Psoas muscle (tissue), 8 donors: Measurements from ENCODE around the gene PHF1. TPM values are rescaled to one million over a fixed set of nuclear protein-coding genes. Genes with fewer than 3 reads are reported as not detected.

Experiments
- ATAC-seq, 4 donors: fragments of 200-7000 bp; cut with Tn5 transposase; one replicate each; pipeline ENCODE4 v1.9.1; 2020; ENCODE audit warnings: moderate library complexity in 3 of 4, mild to moderate bottlenecking in 2 of 4
- DNase-seq, 2 donors: peaks; one replicate each; pipeline ENCODE4 v3.0.0-alpha.2; 2020
- H3K27ac ChIP-seq: fragments of 200-600 bp; one replicate; pipeline ENCODE4 v1.8.0; 2022
- H3K27me3 ChIP-seq, 3 donors: fragments of 200-600 bp in 1 of 3; one replicate each; pipeline versions ENCODE4 v1.6.1 to v1.8.0; 2013 to 2022; ENCODE audit warnings: low read length in 2 of 3, mild to moderate bottlenecking in 2 of 3, moderate library complexity in 1 of 3; ENCODE audit not compliant: insufficient read depth in 3 of 3
- H3K36me3 ChIP-seq, 2 donors: fragments of 200-600 bp in 1 of 2; one replicate each; pipeline versions ENCODE4 v1.6.1 to v1.8.0; 2013 to 2022; ENCODE audit warnings: low read depth in 1 of 2, mild to moderate bottlenecking in 1 of 2, moderate library complexity in 1 of 2; ENCODE audit not compliant: insufficient read depth in 1 of 2
- H3K4me1 ChIP-seq: fragments of 200-600 bp; one replicate; pipeline ENCODE4 v1.8.0; 2022
- H3K4me3 ChIP-seq: fragments of 200-600 bp; one replicate; pipeline ENCODE4 v1.8.0; 2022; ENCODE audit warnings: mild to moderate bottlenecking
- H3K9me3 ChIP-seq: fragments of 200-600 bp; one replicate; pipeline ENCODE4 v1.8.0; 2022
- CTCF ChIP-seq: fragments of 200-600 bp; IDR thresholded peaks from one replicate; pipeline ENCODE4 v1.8.0; 2022; ENCODE audit warnings: antibody characterized with exemption
- WGBS, 3 donors: extraction: QIAGEN DNeasy Blood & Tissue Kit; methylation state at CpG; one replicate each; pipeline versions ENCODE4 v1.1.6 to v1.1.7; 2013; 5-methylcytosine and 5-hydroxymethylcytosine counted together
- intact Hi-C, 2 donors: fragments of 100-400 bp; cut with DNase I; formaldehyde crosslinking; loops; one replicate each; pipeline versions ENCODE4 v1.11.0 to v1.14.2; 2022
- polyA plus RNA-seq, 3 donors: library from polyadenylated mRNA; stranded (reverse); fragments of 200-250 nt; gene quantifications; one replicate each; pipeline ENCODE4 v1.2.3, GENCODE V29; 2013
- total RNA-seq, 4 donors: library from RNA; stranded (reverse); fragmentation: NEBNext Ultra II Directional in 2 of 4; extraction: Animal tissue kit (Norgen Biotek cat#: 25700) in 2 of 4; gene quantifications; one replicate each; pipeline versions ENCODE4 v1.2.1 to v1.2.4, GENCODE V29; 2021 to 2023
- donor health status: healthy with polysubstance abuse.
- donor health status: DM: no; HTN: no; CAD: no; lungs with moderate emphysema.
- donor health status: Bipolar disorder and iron deficiency.
- donor health status: healthy.
- donor health status: DM: yes; HTN: yes; CAD: no.
- donor health status: DM: no; HTN: no; CAD: no.
- donor health status: DM: no; HTN: no; CAD: no.
- donor health status: DM: yes; HTN: yes; CAD: no.

The PHF1 gene
- total and polyA plus RNA-seq, 7 donors, result 40.5 to 84.8 (median 57.5) TPM

GRCh38 chr6:33442283-33442682 lies 31.5 kb downstream of the PHF1 start:
- no peak for ATAC-seq
- WGBS, 3 donors, result 86 to 93% (median 88%) methylated on average over 8 of the region's 8 CpGs
- TF ChIP-seq CTCF, result no peak
- no peaks in the 10 kb centered on the region for H3K9me3 ChIP-seq
- no peak overlapping the region for H3K27ac ChIP-seq
- DNase-seq, result no peak
- no peak overlapping the region for H3K4me3 ChIP-seq
- peaks cover 0 to 19% of the 10 kb centered on the region in 2 donors for H3K36me3 ChIP-seq
- no peaks in the 10 kb centered on the region for H3K4me1 ChIP-seq
- intact Hi-C loops, result no loop called here
- H3K27me3 ChIP-seq, result no peaks in the 10 kb centered on the region

- Histone ChIP-seq H3K4me1 (no peaks in the 10 kb centered on the region), H3K27ac (no peak overlapping the region), H3K27me3 (no peaks in the 10 kb centered on the region), H3K9me3 (no peaks in the 10 kb centered on the region), H3K4me3 (no peak overlapping the region), H3K36me3 (peaks cover 0 to 13% of the 10 kb centered on the region in 2 donors)
- intact Hi-C loops, result no loop called here
- WGBS, 3 donors, result 86 to 93% (median 93%) methylated on average over 16 to 17 of the region's 17 CpGs
- TF ChIP-seq CTCF, result no peak
- no peak for ATAC-seq
- DNase-seq, result no peak
Measured at GRCh38 chr6:33443025-33443424, 32.2 kb downstream of the PHF1 start.

- H3K9me3 ChIP-seq, result no peaks in the 10 kb centered on the region
- H3K4me3 ChIP-seq, result no peak overlapping the region
- no peaks in the 10 kb centered on the region for H3K27me3 ChIP-seq
- no peak for TF ChIP-seq CTCF
- ATAC-seq (no peak), DNase-seq (no peak)
- no peaks in the 10 kb centered on the region for H3K4me1 ChIP-seq
- 86 to 90% (median 89%) methylated on average over 18 of the region's 18 CpGs for WGBS, 3 donors
- H3K27ac ChIP-seq, result no peak overlapping the region
- peaks cover 0 to 9% of the 10 kb centered on the region in 2 donors for H3K36me3 ChIP-seq
- intact Hi-C loops, result no loop called here
Measured at GRCh38 chr6:33443619-33444504, 33.0 kb downstream of the PHF1 start.

- Histone ChIP-seq H3K9me3 (no peaks in the 10 kb centered on the region), H3K27ac (no peak overlapping the region), H3K27me3 (no peaks in the 10 kb centered on the region), H3K4me3 (no peak overlapping the region), H3K4me1 (no peaks in the 10 kb centered on the region), H3K36me3 (peaks cover 0 to 9% of the 10 kb centered on the region in 2 donors)
- TF ChIP-seq CTCF, result no peak
- DNase-seq (no peak), ATAC-seq (no peak)
- intact Hi-C loops, result no loop called here
- 65 to 87% (median 78%) methylated on average over 3 of the region's 3 CpGs for WGBS, 3 donors
Measured at GRCh38 chr6:33445119-33445603, 34.3 kb downstream of the PHF1 start.
